Progenitor cell of endocrine pancreas (in vitro differentiated cells): Measurements from ENCODE around the gene ART1. TPM values are rescaled to one million over a fixed set of nuclear protein-coding genes. Genes with fewer than 3 reads are reported as not detected.

Source experiments
- DNase-seq: peaks from one replicate; pipeline ENCODE4 v3.0.0; 2021; ENCODE audit warnings: low spot score; ENCODE audit not compliant: unreplicated experiment
- H3K27ac Mint-ChIP-seq: 2 replicates; pipeline ENCODE4 v1.8.0; 2021; ENCODE audit warnings: mild to moderate bottlenecking, moderate library complexity, mixed read lengths
- H3K27me3 Mint-ChIP-seq: 2 replicates; pipeline ENCODE4 v1.8.0; 2021; ENCODE audit warnings: mixed read lengths
- H3K36me3 Mint-ChIP-seq: 2 replicates; pipeline ENCODE4 v1.8.0; 2022; ENCODE audit warnings: mixed read lengths; ENCODE audit not compliant: insufficient read depth
- H3K4me1 Mint-ChIP-seq: 2 replicates; pipeline ENCODE4 v1.8.0; 2021; ENCODE audit warnings: low read depth, mixed read lengths
- H3K4me3 Mint-ChIP-seq: 2 replicates; pipeline ENCODE4 v1.8.0; 2021; ENCODE audit warnings: low read depth, mild to moderate bottlenecking, moderate library complexity, mixed read lengths
- H3K9me3 Mint-ChIP-seq: 2 replicates; pipeline ENCODE4 v1.8.0; 2021; ENCODE audit warnings: low read depth, mixed read lengths
- total RNA-seq: library from RNA; stranded (reverse); gene quantifications from 2 replicates; pipeline ENCODE4 v1.2.1, GENCODE V29; 2021
- TF ChIP-seq, protein P1 (sequence below): fragments of 200-600 bp; sonication (generic); IDR thresholded peaks from one replicate; pipeline ENCODE4 v1.5.0; 2021; ENCODE audit warnings: antibody characterized with exemption, mild to moderate bottlenecking; ENCODE audit not compliant: unreplicated experiment

Gene ART1
- total RNA-seq, 1 donor from 2014 or later, result not detected

GRCh38 chr11:3683039-3683438, 38.1 kb downstream of the ART1 start:
- Mint-ChIP-seq H3K4me3 (no peak overlapping the region), H3K9me3 (no peaks in the 10 kb centered on the region), H3K4me1 (no peaks in the 10 kb centered on the region), H3K36me3 (peaks cover 38% of the 10 kb centered on the region), H3K27me3 (no peaks in the 10 kb centered on the region), H3K27ac (no peak overlapping the region)
- TF ChIP-seq, protein P1, sequence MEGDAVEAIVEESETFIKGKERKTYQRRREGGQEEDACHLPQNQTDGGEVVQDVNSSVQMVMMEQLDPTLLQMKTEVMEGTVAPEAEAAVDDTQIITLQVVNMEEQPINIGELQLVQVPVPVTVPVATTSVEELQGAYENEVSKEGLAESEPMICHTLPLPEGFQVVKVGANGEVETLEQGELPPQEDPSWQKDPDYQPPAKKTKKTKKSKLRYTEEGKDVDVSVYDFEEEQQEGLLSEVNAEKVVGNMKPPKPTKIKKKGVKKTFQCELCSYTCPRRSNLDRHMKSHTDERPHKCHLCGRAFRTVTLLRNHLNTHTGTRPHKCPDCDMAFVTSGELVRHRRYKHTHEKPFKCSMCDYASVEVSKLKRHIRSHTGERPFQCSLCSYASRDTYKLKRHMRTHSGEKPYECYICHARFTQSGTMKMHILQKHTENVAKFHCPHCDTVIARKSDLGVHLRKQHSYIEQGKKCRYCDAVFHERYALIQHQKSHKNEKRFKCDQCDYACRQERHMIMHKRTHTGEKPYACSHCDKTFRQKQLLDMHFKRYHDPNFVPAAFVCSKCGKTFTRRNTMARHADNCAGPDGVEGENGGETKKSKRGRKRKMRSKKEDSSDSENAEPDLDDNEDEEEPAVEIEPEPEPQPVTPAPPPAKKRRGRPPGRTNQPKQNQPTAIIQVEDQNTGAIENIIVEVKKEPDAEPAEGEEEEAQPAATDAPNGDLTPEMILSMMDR, result no peak
- DNase-seq, result no peak

GRCh38 chr11:3684129-3684818, 39.3 kb downstream of the ART1 start:
- Mint-ChIP-seq H3K4me3 (no peak overlapping the region), H3K27ac (no peak overlapping the region), H3K36me3 (peaks cover 33% of the 10 kb centered on the region), H3K27me3 (no peaks in the 10 kb centered on the region), H3K9me3 (no peaks in the 10 kb centered on the region), H3K4me1 (no peaks in the 10 kb centered on the region)
- TF ChIP-seq, protein P1, result no peak
- DNase-seq, result no peak

GRCh38 chr11:3684819-3685172, 39.9 kb downstream of the ART1 start:
- no peaks in the 10 kb centered on the region for H3K27me3 Mint-ChIP-seq

DNA sequence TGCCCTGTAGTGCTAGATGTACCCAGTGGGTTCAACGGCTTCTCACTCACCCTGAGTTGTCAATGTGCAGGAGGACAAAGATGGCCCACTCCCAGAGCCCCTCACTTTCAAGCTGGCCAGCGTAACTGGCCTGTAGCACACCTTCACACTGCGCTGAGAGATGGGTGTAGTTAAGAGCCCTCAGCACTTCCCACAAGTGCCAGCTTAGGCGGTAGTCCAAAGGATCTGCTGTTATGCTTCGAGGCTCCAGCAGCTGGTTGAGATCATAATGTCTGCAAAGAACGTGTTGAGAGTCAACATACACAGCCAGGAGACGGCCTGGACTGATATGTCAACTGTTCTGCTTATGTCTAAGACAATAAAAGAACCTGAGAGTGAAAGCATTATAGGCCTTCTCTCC, 41.0 kb downstream of the ART1 start:
- Mint-ChIP-seq H3K27ac (no peak overlapping the region), H3K4me1 (no peaks in the 10 kb centered on the region), H3K4me3 (no peak overlapping the region), H3K9me3 (no peaks in the 10 kb centered on the region), H3K27me3 (no peaks in the 10 kb centered on the region), H3K36me3 (peaks cover 30% of the 10 kb centered on the region)
- TF ChIP-seq, protein P1, result no peak
- no peak for DNase-seq

More at GRCh38 chr11:3684819-3685172, 39.9 kb downstream of the ART1 start:
- H3K4me1 Mint-ChIP-seq, result no peaks in the 10 kb centered on the region
- DNase-seq, result no peak
- no peaks in the 10 kb centered on the region for H3K9me3 Mint-ChIP-seq
- H3K27ac Mint-ChIP-seq, result no peak overlapping the region
- H3K4me3 Mint-ChIP-seq, result no peak overlapping the region
- TF ChIP-seq, protein P1, result no peak
- peaks cover 30% of the 10 kb centered on the region for H3K36me3 Mint-ChIP-seq

DNA sequence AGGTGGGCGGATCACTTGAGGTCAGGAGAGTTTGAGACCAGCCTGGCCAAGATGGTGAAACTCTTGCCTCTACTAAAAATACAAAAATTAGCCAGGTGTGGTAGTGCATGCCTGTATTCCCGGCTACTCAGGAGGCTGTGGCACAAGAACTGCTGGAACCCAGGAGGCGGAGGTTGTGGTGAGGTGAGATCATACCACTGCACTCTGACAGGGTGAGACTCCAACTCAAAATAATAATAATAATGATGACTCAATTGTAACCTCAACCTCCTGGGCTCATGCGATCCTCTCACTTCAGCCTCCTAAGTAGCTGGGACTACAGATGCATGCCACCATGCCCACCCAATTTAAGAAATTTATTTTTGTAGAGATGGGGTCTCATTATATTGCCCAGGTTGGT, 41.8 kb downstream of the ART1 start:
- H3K4me3 Mint-ChIP-seq, result no peak overlapping the region
- peaks cover 30% of the 10 kb centered on the region for H3K36me3 Mint-ChIP-seq
- no peaks in the 10 kb centered on the region for H3K4me1 Mint-ChIP-seq
- H3K9me3 Mint-ChIP-seq, result no peaks in the 10 kb centered on the region
- no peak for DNase-seq
- TF ChIP-seq, protein P1, result no peak
- no peaks in the 10 kb centered on the region for H3K27me3 Mint-ChIP-seq
- H3K27ac Mint-ChIP-seq, result no peak overlapping the region
